K562 (cell line): Measurements from ENCODE around the gene PRSS12.

ENCODE experiments used
- ATF3 ChIP-seq, 2 experiments: fragments of 450-650 bp in 1 of 2; sonication (generic) in 1 of 2; formaldehyde crosslinking in 1 of 2; IDR thresholded peaks in 1 of 2; conservative IDR thresholded peaks in 1 of 2; 2 replicates each; pipeline versions ENCODE4 v1.6.1 to v1.8.1; 2016 to 2023; ENCODE audit warnings: mild to moderate bottlenecking in 2 of 2, moderate library complexity in 2 of 2, inconsistent platforms in 1 of 2, missing genetic modification reagents in 1 of 2
- CTCF ChIP-seq, 3 experiments: IDR thresholded peaks in 2 of 3; conservative IDR thresholded peaks in 1 of 3; 2 replicates each; pipeline ENCODE4 v1.5.1; 2011 to 2012; ENCODE audit warnings: low read length in 3 of 3, mild to moderate bottlenecking in 3 of 3, control low read depth in 2 of 3, improper control_type of control experiment in 1 of 3, inconsistent platforms in 1 of 3, low read depth in 1 of 3, mixed read lengths in 1 of 3, moderate library complexity in 1 of 3; ENCODE audit not compliant: insufficient read depth in 2 of 3
- KAT7 ChIP-seq: sonication (generic); formaldehyde crosslinking; IDR thresholded peaks from 2 replicates; pipeline ENCODE4 v1.8.0; 2022; ENCODE audit warnings: missing genetic modification reagents, mild to moderate bottlenecking, borderline replicate concordance
- NFRKB ChIP-seq: fragments of 450-650 bp; IDR thresholded peaks from 2 replicates; pipeline ENCODE4 v1.6.1; 2016; ENCODE audit warnings: low read depth
- ZBTB33 ChIP-seq: sonication (generic); formaldehyde crosslinking; IDR thresholded peaks from 2 replicates; pipeline ENCODE4 v1.8.1; 2023; ENCODE audit warnings: mild to moderate bottlenecking, missing genetic modification reagents

- TF ChIP-seq ATF3 (IDR thresholded peaks at IDR 0.05) (no peak), ATF3 (CRISPR knock-in tag; conservative IDR thresholded peaks at IDR 0.05) (no peak), KAT7 (CRISPR knock-in tag) (no peak), CTCF (IDR thresholded peaks at IDR 0.05 in 2 of 3, conservative IDR thresholded peaks at IDR 0.05 in 1 of 3; ENCODE audit: insufficient read depth in 2 of 3, low read depth in 1 of 3, low read length in 3 of 3) (no peak), NFRKB (no peak), ZBTB33 (CRISPR knock-in tag) (no peak)
Measured at GRCh38 chr4:118264096-118264495, 88.7 kb downstream of the PRSS12 start.
